ENCODE results near the gene SIRT7.

GRCh38 chr17:81901167-81902022 is 16.6 kb downstream of the SIRT7 start:
- TF ChIP-seq JUN (IDR thresholded peaks at IDR 0.05; ENCODE audit: borderline replicate concordance, insufficient read depth, insufficient read length, low read depth), result no peak
- TF ChIP-seq POLR2A (IDR thresholded peaks at IDR 0.05; ENCODE audit: low read depth, low read length), result no peak
- no peak for TF ChIP-seq CTCF (IDR thresholded peaks at IDR 0.05; ENCODE audit: extremely low read depth in 1 of 2, insufficient read depth in 1 of 2, low read depth in 1 of 2, low read length in 2 of 2)
- TF ChIP-seq FOS (IDR thresholded peaks at IDR 0.05; ENCODE audit: borderline replicate concordance, insufficient read depth, low read length), result no peak
- no peak for TF ChIP-seq EZH2 (IDR thresholded peaks at IDR 0.05; ENCODE audit: borderline replicate concordance, low read depth, low read length, severe bottlenecking)
- no peak for TF ChIP-seq GATA2 (IDR thresholded peaks at IDR 0.05; ENCODE audit: insufficient read depth, insufficient read length, low read depth, low read length)
- no peak for TF ChIP-seq MYC (IDR thresholded peaks at IDR 0.05; ENCODE audit: low read depth, low read length)
- no peak for TF ChIP-seq POLR2AphosphoS5 (IDR thresholded peaks at IDR 0.05; ENCODE audit: insufficient read depth, low read depth, low read length)
